ENCODE data around the gene ROBO1.
"Not testable (repeated sequence)": the region's sequence is repeated elsewhere in the genome, so short reads cannot be mapped to it uniquely, and the experiment has no call there.

Gene ROBO1

DNA sequence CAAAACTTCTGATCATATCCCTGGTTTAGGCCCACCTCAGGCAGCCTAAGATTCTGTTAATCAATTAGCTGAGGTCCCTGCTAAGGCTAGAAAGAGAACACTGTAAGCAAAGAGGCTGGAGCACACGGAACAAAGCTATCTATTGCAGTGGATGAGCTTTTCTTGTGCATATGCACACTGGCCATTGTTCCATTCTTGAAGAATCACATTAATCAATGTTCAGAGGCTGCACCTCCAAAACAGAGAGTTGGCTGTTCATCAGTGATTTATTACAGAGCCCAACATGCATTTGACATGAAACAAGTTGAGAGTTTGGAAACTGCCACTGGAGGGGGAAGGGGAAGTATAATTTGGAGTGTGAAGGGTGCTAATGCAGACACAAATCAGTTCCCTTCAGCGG, 873.0 kb downstream of the ROBO1 start:
- no peak for DNase-seq

DNA sequence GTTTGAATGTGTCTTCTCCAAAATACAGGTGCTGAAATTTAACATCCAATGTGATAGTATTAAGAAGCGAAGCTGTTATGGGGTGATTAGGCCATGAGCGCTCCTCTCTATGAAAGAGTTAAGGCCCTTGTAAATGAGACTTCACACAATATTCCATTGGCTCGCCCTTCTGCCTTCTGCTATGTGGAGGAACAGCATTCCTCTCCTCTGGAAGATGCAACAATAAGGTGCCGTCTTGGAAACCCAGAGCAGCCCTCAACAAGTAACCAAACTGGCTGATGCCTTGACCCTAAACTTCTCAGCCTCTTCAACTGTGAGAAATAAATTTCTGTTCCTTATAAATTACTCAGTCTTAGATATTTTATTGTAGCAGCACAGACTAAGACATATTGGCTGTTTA, 874.6 kb downstream of the ROBO1 start:
- no peak for DNase-seq

GRCh38 chr3:78889348-78889747, 878.5 kb downstream of the ROBO1 start:
- DNase-seq, result no peak

- DNase-seq, result no peak
Measured at GRCh38 chr3:78888635-78889034, 879.2 kb downstream of the ROBO1 start.

DNA sequence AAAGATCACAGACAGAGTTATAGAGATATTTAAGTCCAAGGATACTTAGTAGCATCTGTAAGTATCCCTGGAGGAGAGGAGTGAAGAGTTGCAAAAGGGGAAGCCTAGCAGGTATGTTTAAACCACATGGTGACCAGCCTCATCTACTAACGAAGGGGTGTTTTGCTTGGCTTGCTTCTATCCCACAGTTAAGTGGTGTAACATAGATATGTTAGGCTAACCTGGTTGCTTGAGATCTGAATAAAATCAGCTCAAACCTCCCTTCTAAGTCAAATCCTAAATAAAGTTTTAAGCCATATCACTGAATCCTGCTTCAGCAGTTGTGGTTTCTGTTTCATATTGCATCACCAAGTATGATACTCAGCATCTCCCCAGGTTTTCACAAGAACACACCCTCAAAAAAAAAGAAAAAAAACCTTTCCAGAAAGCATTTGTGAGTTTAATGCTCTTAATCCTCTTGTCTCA, 880.2 kb downstream of the ROBO1 start:
- no peak for DNase-seq

DNA sequence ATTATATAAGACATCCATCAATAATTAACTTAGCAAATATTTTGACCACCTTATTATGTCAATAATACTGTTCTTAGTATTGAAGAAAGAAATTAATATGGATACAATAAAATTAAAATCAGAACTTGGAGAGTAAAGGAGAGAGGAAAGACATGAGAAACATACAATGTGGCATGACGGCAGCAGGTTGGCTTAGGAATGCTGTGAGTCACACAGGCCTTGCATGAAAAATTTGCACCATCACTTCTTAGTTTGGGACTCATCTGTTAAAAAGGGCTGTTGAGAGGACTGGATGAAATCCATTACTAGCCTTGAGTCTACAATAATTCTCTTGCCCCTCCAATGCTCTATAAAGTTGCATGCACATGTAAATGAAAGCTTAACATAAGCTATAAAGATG, 880.8 kb downstream of the ROBO1 start:
- DNase-seq, result no peak

- DNase-seq, result not testable (repeated sequence)
Measured at GRCh38 chr3:78884567-78884966, 883.2 kb downstream of the ROBO1 start.

DNA sequence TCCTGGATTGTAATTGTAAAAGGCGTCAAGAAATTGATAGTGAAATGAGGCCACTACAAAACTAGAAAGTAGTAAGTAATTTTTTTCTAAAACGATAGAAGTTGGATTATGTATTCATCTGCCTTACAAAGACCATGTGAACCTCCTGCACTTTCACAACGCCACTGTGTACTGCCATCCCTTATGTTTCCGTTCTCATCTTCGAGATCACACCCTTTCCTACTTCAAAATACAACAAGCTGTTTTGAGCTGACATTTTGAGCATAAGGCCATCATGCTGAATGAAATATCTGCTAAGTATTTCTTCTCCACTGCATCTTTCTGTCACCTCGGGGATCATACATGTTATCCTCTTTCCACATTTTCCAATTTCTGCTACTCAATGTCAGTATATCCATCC, 885.5 kb downstream of the ROBO1 start:
- DNase-seq, result no peak

DNA sequence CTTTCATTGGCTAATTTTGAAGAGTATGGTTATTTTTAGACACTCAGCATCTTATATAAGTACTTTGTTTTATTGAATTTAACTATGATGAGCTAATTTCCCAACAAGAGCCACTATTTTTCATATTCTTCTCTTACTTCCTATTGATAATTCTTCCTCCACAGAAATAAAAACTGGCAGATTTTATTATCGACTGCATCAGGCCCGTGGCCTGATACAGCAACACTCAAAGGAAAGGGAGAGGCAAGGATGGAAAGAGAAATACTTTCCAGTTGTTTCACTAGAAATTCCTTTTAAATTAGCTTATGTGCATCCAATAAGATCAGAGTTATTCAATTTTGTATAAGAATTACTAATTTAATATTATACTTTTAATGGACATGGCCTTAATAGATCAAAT, 886.3 kb downstream of the ROBO1 start:
- DNase-seq, result no peak

DNA sequence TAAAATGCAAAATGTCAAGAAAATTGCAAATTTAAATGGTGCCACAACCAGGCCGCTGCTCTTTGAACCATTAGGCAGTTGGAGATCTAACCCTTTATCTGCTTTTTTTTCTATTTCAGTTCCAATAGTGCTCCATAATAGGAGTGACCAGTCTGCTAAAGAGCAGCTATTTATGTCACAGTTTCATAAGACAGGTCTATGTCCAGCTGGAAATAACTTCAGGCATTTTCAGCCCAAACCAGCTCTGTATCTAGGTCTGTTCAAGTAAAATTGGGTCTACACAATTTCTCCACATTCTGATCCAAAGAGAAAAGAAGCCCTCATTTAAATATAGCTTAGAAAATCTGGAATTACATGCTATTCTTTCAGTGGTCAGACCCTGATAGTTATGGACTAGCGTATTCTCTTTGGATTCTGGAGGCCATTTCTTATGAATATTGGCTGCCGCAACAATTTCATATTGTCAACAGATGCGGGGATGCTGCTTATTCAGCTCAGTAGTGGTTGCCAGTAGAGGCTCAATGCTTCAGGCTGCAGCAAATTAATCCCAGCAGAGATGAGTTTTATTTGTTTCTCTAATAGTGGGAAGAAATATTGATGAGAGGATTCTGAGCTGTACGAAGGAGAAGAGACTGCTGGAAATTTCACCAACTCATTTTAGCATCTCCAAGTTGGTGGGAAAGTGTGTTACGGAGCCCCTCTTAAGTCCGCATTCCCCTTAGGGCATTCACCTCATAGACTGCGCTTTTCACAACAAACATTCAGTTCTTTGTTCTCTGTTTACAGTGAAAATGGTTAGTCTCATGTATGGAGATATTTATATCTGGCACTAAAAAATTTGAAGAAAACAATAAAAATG, 887.0 kb downstream of the ROBO1 start:
- DNase-seq, result no peak

DNA sequence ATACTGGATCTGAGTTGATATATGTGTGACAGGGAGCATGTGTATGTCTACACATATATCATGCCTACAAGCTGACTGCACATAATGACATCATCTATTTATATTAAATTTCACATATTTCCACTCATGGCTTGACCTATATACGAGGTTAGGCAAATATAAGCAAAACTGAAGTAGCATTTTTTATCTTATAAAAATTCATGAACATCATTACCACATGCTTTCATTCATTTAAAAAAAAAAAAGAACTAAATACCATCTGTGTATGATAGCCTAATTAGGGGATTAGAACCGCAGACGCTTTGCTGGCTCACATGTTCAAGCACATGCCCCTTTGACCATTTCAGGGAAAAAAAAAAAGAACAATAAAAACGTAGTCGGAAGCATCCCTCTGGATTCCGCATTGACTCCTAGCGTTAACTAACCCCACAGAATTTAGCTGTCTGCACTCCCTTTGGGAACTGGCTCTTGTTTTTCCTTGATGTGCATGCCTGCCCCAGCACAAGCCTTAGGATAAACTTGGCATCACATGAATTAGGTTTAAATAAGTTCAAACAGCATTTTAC, 888.4 kb downstream of the ROBO1 start:
- no peak for DNase-seq

DNA sequence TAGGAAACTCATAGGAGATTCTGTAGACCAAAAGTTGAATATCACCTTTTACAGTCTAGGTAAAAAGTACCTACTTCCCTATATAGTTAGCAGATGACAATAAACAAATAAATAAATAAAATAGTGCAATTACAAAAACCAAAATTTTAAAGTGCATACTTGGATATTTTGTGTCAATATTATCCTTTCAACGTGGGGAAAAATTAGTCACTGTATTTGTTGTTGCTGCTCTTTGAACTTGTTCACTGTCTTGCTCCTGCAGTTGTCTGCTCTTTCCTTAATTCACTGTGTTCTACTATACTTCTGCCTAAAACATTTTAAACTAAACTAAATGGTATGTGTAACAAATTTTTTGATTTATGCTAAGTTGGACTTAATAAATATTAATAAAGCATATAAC, 889.0 kb downstream of the ROBO1 start:
- DNase-seq, result no peak

GRCh38 chr3:78878011-78878410, 889.8 kb downstream of the ROBO1 start:
- DNase-seq, result no peak

GRCh38 chr3:78875851-78876250, 891.9 kb downstream of the ROBO1 start:
- DNase-seq, result no peak

- no peak for DNase-seq
Measured at GRCh38 chr3:78875436-78875835, 892.4 kb downstream of the ROBO1 start.

- DNase-seq, result no peak
Measured at GRCh38 chr3:78873641-78874040, 894.2 kb downstream of the ROBO1 start.

DNA sequence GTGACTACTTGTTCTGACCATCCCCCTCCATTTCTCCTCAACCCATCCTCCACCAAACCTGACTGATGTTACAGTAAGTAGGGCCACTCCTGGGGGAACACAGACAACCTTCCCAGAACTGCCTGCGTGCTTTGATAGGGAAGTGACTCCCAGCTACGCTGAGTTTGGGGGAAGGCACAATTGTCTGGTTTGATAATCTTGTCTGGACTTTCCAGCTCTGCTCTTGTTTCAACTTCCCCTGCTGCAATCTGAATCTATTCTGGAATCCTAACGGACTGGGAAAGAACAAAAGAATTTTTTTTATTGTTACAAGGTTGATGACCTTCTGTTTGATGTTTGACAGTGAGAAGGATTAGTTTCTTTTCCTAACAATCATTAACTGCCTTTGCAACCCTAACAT, 895.6 kb downstream of the ROBO1 start:
- no peak for DNase-seq

DNA sequence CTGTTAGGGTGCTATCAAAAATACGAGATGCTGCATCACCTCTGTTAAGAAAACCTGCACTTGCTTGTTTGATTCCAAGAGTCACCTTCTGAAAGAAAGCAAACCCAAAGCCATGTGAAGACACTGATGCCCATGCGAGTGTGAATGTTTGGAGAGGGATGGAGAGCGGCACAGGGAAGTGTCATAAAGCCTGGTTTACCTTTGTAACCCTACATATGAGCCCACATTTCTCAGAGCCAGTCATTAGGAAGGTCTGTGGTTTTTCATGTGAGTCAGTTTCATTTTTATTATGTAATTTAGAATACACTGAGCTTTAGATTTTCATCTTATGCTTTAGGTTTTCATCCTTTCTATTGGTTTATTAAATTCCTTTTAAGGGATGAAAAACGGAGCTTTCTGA, 896.8 kb downstream of the ROBO1 start:
- no peak for DNase-seq

DNA sequence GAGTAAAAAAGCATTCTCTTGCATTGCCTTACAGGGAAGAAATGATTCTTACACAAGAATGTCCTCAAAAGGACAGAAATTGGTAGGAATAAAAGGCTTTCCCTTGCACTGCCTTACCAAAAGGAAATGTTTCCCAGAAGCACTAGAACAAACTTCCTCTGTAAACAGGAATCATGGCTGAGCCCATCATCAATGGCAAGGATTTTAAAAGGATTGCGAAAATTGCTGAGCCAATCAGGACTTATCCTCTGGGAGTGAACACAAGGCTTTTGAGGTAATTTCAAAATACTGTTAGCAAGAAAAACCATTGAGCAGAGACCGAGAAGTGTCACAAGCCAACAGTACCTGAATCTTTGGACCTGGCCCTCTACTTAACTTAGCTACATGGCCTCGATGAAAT, 897.3 kb downstream of the ROBO1 start:
- DNase-seq, result no peak

GRCh38 chr3:78868570-78868969, 899.2 kb downstream of the ROBO1 start:
- no peak for DNase-seq

- no peak for DNase-seq
Measured at GRCh38 chr3:78867409-78868372, 900.1 kb downstream of the ROBO1 start.

GRCh38 chr3:78863306-78864203, 904.2 kb downstream of the ROBO1 start:
- no peak for DNase-seq

Measured in NCI-H2029 (cell line).